ENCODE measurements around the gene CCDC102A.

Gene CCDC102A

GRCh38 chr16:57473176-57473840 is 63.1 kb downstream of the CCDC102A start:
- in situ Hi-C loops (cut with MboI; ENCODE audit: low pct_unique_long_range_greater_than_20kb, low sequenced_read_pairs, unreplicated experiment) = no loop called here
- DNase-seq (ENCODE audit: low spot score) = no peak
- no peak for TF ChIP-seq CTCF (IDR thresholded peaks at IDR 0.05; ENCODE audit: extremely low read depth, insufficient read depth, missing control alignments)

- in situ Hi-C loops (cut with MboI; ENCODE audit: low pct_unique_long_range_greater_than_20kb, low sequenced_read_pairs, unreplicated experiment) = no loop called here
- no peak for DNase-seq (ENCODE audit: low spot score)
- TF ChIP-seq CTCF (IDR thresholded peaks at IDR 0.05; ENCODE audit: extremely low read depth, insufficient read depth, missing control alignments) = no peak
Observed at GRCh38 chr16:57472665-57473060, 63.7 kb downstream of the CCDC102A start.

GRCh38 chr16:57471852-57472664 is 64.3 kb downstream of the CCDC102A start:
- no peak for TF ChIP-seq CTCF (IDR thresholded peaks at IDR 0.05; ENCODE audit: extremely low read depth, insufficient read depth, missing control alignments)
- DNase-seq (ENCODE audit: low spot score) = no peak

GRCh38 chr16:57471209-57471608 is 65.2 kb downstream of the CCDC102A start:
- TF ChIP-seq CTCF (IDR thresholded peaks at IDR 0.05; ENCODE audit: extremely low read depth, insufficient read depth, missing control alignments) = no peak
- no peak for DNase-seq (ENCODE audit: low spot score)
- in situ Hi-C loops (cut with MboI; ENCODE audit: low pct_unique_long_range_greater_than_20kb, low sequenced_read_pairs, unreplicated experiment) = no loop called here

More at GRCh38 chr16:57471852-57472664, 64.3 kb downstream of the CCDC102A start:
- in situ Hi-C loops (cut with MboI; ENCODE audit: low pct_unique_long_range_greater_than_20kb, low sequenced_read_pairs, unreplicated experiment) = no loop called here

GRCh38 chr16:57470711-57471110 is 65.7 kb downstream of the CCDC102A start:
- no peak for DNase-seq (ENCODE audit: low spot score)
- in situ Hi-C loops (cut with MboI; ENCODE audit: low pct_unique_long_range_greater_than_20kb, low sequenced_read_pairs, unreplicated experiment) = no loop called here
- TF ChIP-seq CTCF (IDR thresholded peaks at IDR 0.05; ENCODE audit: extremely low read depth, insufficient read depth, missing control alignments) = no peak

GRCh38 chr16:57469917-57470470 is 66.4 kb downstream of the CCDC102A start:
- no peak for DNase-seq (ENCODE audit: low spot score)
- TF ChIP-seq CTCF (IDR thresholded peaks at IDR 0.05; ENCODE audit: extremely low read depth, insufficient read depth, missing control alignments) = no peak
- in situ Hi-C loops (cut with MboI; ENCODE audit: low pct_unique_long_range_greater_than_20kb, low sequenced_read_pairs, unreplicated experiment) = no loop called here
